GM06990 (cell line): ENCODE measurements around the gene WDR82.

Source experiments
- DNase-seq: peaks from one replicate; pipeline ENCODE4 v3.0.0-alpha.2; 2011; ENCODE audit not compliant: insufficient read length; ENCODE audit errors: extremely low read depth
- H3K27me3 ChIP-seq: replicated peaks from 2 replicates; pipeline ENCODE4 v1.6.0; 2011; ENCODE audit warnings: low read length; ENCODE audit not compliant: control insufficient read depth, insufficient read depth
- H3K36me3 ChIP-seq: 2 replicates; pipeline ENCODE4 v1.5.1; 2011; ENCODE audit warnings: low read length; ENCODE audit not compliant: control insufficient read depth, insufficient read depth
- H3K4me3 ChIP-seq: replicated peaks from 2 replicates; pipeline ENCODE4 v1.5.1; 2011; ENCODE audit warnings: low read depth, mild to moderate bottlenecking, control low read depth, low read length
- TF ChIP-seq, protein P1 (sequence below): IDR thresholded peaks from 2 replicates; pipeline ENCODE4 v1.5.1; 2011; ENCODE audit warnings: low read length, control low read depth, mild to moderate bottlenecking, inconsistent platforms; ENCODE audit not compliant: insufficient read depth, poor library complexity, severe bottlenecking

WDR82 gene

DNA sequence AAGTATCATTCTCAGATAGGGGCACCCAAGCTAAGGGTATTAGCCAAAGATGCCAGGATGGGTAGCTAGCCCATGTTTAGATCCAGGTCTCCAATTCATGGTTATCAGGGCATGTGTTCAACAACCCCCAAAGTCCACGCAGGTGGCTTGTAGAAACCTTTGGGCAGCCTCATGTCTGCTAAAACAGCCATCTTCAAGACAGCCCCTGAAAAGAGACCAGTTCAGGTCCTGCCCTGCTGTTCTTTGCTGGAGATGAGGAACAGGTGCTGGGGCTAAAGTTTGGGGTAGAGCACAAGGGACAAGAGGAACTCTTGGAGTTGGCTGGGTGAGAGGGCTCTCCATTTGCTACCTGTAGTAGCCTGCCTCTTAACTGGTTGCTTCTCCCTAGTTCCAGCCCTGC is 28.3 kb downstream of the WDR82 start:
- TF ChIP-seq, protein P1, sequence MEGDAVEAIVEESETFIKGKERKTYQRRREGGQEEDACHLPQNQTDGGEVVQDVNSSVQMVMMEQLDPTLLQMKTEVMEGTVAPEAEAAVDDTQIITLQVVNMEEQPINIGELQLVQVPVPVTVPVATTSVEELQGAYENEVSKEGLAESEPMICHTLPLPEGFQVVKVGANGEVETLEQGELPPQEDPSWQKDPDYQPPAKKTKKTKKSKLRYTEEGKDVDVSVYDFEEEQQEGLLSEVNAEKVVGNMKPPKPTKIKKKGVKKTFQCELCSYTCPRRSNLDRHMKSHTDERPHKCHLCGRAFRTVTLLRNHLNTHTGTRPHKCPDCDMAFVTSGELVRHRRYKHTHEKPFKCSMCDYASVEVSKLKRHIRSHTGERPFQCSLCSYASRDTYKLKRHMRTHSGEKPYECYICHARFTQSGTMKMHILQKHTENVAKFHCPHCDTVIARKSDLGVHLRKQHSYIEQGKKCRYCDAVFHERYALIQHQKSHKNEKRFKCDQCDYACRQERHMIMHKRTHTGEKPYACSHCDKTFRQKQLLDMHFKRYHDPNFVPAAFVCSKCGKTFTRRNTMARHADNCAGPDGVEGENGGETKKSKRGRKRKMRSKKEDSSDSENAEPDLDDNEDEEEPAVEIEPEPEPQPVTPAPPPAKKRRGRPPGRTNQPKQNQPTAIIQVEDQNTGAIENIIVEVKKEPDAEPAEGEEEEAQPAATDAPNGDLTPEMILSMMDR: no peak
- Histone ChIP-seq H3K4me3 (no peak overlapping the region), H3K27me3 (no peaks in the 10 kb centered on the region), H3K36me3 (peaks cover 20% of the 10 kb centered on the region)
- DNase-seq: no peak

DNA sequence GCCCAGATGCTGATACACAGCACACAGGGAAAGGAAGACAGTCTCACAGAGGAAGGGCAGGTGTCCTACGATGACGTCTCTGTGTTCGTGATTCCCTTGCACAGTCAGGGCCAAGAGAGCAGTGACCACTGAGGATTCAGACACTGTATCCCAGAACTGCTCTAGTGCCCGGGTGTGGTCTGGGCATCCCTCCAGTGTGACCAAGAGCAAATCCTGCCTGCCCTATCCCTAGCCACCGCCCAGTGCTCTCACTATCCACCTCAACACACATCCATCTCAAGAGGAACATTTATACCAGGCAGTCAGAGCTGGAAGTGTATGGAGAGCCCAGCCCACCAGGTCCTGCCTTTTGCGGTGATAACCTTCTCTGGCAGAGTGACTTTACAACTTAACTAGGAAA is 28.8 kb downstream of the WDR82 start:
- TF ChIP-seq, protein P1: no peak
- H3K27me3 ChIP-seq: no peaks in the 10 kb centered on the region
- H3K36me3 ChIP-seq: peaks cover 20% of the 10 kb centered on the region
- no peak overlapping the region for H3K4me3 ChIP-seq
- no peak for DNase-seq

DNA sequence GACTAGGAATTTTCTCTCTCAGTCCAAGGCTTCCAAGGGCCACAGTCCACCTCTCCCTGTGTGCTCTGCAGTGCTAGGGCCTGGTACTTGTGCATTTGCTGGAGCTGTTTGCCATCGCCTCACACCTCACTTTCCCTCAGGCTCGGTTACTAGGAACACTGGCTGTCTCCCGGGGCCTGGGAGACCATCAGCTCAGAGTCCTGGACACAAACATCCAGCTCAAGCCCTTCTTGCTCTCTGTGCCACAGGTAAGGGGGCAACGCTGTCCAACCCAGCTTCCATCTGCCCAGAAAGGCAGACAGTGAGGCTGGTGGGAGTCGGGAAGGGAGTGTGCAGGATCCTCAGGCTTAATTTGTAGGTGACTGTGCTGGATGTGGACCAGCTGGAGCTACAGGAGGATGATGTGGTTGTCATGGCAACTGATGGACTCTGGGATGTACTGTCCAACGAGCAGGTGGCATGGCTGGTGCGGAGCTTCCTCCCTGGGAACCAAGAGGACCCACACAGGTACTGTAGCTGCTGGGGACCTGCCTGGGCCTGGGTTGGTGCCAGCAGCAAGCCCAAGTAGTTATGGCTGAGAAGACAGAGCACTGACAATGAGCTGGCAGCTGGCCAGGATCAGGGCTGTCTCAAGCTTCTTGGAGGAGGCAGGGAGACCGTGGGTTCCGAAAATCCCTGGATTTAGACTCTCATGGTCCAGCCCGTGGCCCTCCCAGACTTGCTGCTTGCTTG is 29.5 kb downstream of the WDR82 start:
- H3K36me3 ChIP-seq: peaks cover 20% of the 10 kb centered on the region
- TF ChIP-seq, protein P1: no peak
- no peak overlapping the region for H3K4me3 ChIP-seq
- no peak for DNase-seq
- no peaks in the 10 kb centered on the region for H3K27me3 ChIP-seq

DNA sequence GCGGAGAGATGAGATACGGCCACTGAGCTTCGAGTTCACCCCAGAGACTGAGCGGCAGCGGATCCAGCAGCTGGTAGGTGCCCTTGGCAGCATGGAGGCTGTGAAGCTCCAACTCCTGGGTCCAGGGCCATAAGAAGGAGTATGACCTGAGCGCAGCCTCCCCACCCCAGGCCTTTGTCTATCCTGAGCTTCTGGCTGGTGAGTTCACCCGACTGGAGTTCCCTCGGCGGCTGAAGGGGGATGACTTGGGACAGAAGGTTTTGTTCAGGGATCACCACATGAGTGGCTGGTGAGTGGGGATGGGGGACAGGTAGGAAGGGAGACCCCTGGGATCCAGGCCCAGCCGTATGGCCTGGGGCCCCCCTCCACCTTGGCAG is 30.3 kb downstream of the WDR82 start:
- no peak for DNase-seq
- TF ChIP-seq, protein P1: no peak
- H3K4me3 ChIP-seq: no peak overlapping the region

DNA sequence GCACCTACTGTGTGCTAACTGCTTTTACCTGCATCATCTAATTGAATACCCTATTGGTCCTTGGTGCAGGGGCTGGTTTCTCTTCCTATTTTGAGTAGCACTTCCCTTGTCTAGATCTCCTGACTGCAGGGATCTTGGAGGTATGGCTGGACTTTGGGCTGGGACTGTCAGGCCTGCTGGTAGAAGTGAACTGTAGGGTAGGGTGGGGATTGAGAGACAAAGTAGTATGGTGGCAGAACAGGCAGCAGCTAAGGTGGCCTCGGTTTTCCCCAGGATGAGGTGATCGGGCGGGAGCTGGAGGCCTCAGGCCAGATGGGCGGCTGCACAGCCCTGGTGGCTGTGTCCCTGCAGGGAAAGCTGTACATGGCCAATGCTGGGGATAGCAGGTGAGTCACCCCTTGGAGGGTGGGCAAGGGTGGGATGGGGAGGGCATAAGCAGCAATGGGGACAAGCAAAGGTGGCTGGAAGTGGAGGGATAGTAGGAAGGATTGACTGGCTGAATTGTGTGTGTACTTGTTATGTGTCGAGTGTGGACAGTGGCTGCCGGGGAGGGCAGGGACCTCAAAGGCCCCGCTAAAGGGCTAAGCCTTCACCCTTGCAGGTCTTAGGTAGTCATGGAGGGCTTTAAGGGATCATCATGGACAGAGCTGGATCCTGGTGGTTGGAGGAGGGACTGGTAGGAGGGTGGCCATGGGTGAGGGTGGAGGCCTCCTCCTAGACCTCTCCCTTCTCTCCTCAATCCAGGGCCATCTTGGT is 30.9 kb downstream of the WDR82 start:
- H3K36me3 ChIP-seq: peaks cover 15% of the 10 kb centered on the region
- TF ChIP-seq, protein P1: no peak

More for the DNA sequence above, 30.3 kb downstream of the WDR82 start:
- no peaks in the 10 kb centered on the region for H3K27me3 ChIP-seq
- H3K36me3 ChIP-seq: peaks cover 15% of the 10 kb centered on the region

More for the DNA sequence above, 30.9 kb downstream of the WDR82 start:
- DNase-seq: no peak
- Histone ChIP-seq H3K4me3 (no peak overlapping the region), H3K27me3 (no peaks in the 10 kb centered on the region)
